ENCODE measurements around the gene TIMM10B. TPM values are rescaled to one million over a fixed set of nuclear protein-coding genes. Genes with fewer than 3 reads are reported as not detected.

TIMM10B gene
- total and polyA plus RNA-seq, 2 donors (not counting 1 experiment from before 2014, with no cell fraction given): 42.9 to 62.1 TPM

DNA sequence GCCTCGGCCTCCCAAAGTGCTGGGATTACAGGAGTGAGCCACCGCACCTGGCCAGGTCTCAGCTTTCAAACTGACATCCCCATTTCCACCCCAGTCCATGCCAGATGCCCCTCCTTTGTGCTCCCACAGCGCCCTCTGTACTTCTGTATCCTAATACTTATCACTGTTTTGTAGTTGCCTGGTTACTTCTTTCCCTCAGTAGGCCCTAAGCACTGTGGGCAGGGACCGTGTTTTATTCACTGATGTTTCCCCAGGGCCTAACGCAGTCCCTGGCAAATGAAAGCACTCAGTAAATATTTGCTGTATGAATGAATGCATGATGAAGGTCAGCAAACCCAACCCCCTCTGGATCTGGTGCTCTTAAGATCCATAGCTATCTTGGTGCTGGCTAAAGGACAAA lies 5.4 kb upstream of the TIMM10B start:
- TF ChIP-seq CTCF (IDR thresholded peaks at IDR 0.05): no peak
- TF ChIP-seq EZH2 (IDR thresholded peaks at IDR 0.05; ENCODE audit: borderline replicate concordance, insufficient read depth, low read depth, low read length, poor library complexity, severe bottlenecking): no peak
- Histone ChIP-seq H4K20me1 (ENCODE audit: control insufficient read depth, insufficient read depth, low read length, poor library complexity, severe bottlenecking) (no peaks in the 10 kb centered on the region), H3K4me2 (replicated peaks; ENCODE audit: low read depth, low read length, poor library complexity, severe bottlenecking) (no peak overlapping the region), H3K27me3 (replicated peaks in 1 of 4; ENCODE audit: control extremely low read depth in 1 of 4, control insufficient read depth in 3 of 4, insufficient read depth in 4 of 4, low read length in 3 of 4) (no peaks in the 10 kb centered on the region), H2AFZ (ENCODE audit: insufficient read depth, low read depth, low read length, poor library complexity, severe bottlenecking) (no peak overlapping the region), H3K4me3 (ENCODE audit: control extremely low read depth in 1 of 5, extremely low read depth in 1 of 5, insufficient read depth in 1 of 5, low read depth in 2 of 5, low read length in 4 of 5) (no peak overlapping the region), H3K4me1 (ENCODE audit: control insufficient read depth in 2 of 2, insufficient read depth in 2 of 2, low read length in 2 of 2) (peaks cover 14 to 26% of the 10 kb centered on the region in 2 donors), H3K27ac (ENCODE audit: low read length in 2 of 2) (peak overlapping the region in 1 of 2 donors; percentile 34), H3K79me2 (ENCODE audit: control insufficient read depth, insufficient read depth, low read length) (peaks cover 14% of the 10 kb centered on the region), H3K9ac (ENCODE audit: low read length) (no peak overlapping the region), H3K36me3 (replicated peaks in 1 of 2; ENCODE audit: control extremely low read depth in 1 of 2, control insufficient read depth in 1 of 2, extremely low read depth in 1 of 2, insufficient read depth in 2 of 2, low read length in 1 of 2) (peaks cover 0 to 17% of the 10 kb centered on the region in 2 experiments), H3K9me3 (ENCODE audit: control extremely low read depth in 1 of 3, control insufficient read depth in 2 of 3, insufficient read depth in 1 of 3, low read length in 2 of 3) (no peaks in the 10 kb centered on the region)
- Mint-ChIP-seq H3K4me3 (no peak overlapping the region), H3K27me3 (no peaks in the 10 kb centered on the region), H3K4me1 (peaks cover 36% of the 10 kb centered on the region), H3K9me3 (ENCODE audit: insufficient read depth) (no peaks in the 10 kb centered on the region), H3K27ac (no peak overlapping the region)
- ChIA-PET CTCF (interaction anchor here (1.4 to 1.5 kb wide), 2 partner anchors 9 to 97 kb away, joined by 3 to 6 read pairs; no protein-coding TSS in a partner anchor), POLR2A (no interaction called here)
- DNase-seq (no peak), ATAC-seq (ENCODE audit: low read depth) (no peak)
- intact Hi-C loops (cut with micrococcal nuclease): no loop called here
- whole genome bisulfite sequencing (ENCODE audit: insufficient coverage): 100% methylated on average over 2 of the region's 5 CpGs

GRCh38 chr11:6476571-6476970 lies 4.7 kb upstream of the TIMM10B start:
- Histone ChIP-seq H3K4me1 (ENCODE audit: control insufficient read depth in 2 of 2, insufficient read depth in 2 of 2, low read length in 2 of 2) (peaks cover 14 to 28% of the 10 kb centered on the region in 2 donors), H3K27me3 (replicated peaks in 1 of 4; ENCODE audit: control extremely low read depth in 1 of 4, control insufficient read depth in 3 of 4, insufficient read depth in 4 of 4, low read length in 3 of 4) (no peaks in the 10 kb centered on the region), H3K9me3 (ENCODE audit: control extremely low read depth in 1 of 3, control insufficient read depth in 2 of 3, insufficient read depth in 1 of 3, low read length in 2 of 3) (no peaks in the 10 kb centered on the region), H3K79me2 (ENCODE audit: control insufficient read depth, insufficient read depth, low read length) (peaks cover 16% of the 10 kb centered on the region), H4K20me1 (ENCODE audit: control insufficient read depth, insufficient read depth, low read length, poor library complexity, severe bottlenecking) (no peaks in the 10 kb centered on the region), H3K27ac (ENCODE audit: low read length in 2 of 2) (no peak overlapping the region), H3K36me3 (replicated peaks in 1 of 2; ENCODE audit: control extremely low read depth in 1 of 2, control insufficient read depth in 1 of 2, extremely low read depth in 1 of 2, insufficient read depth in 2 of 2, low read length in 1 of 2) (peaks cover 0 to 17% of the 10 kb centered on the region in 2 experiments), H3K9ac (ENCODE audit: low read length) (no peak overlapping the region), H3K4me3 (ENCODE audit: control extremely low read depth in 1 of 5, extremely low read depth in 1 of 5, insufficient read depth in 1 of 5, low read depth in 2 of 5, low read length in 4 of 5) (no peak overlapping the region), H3K4me2 (replicated peaks; ENCODE audit: low read depth, low read length, poor library complexity, severe bottlenecking) (no peak overlapping the region), H2AFZ (ENCODE audit: insufficient read depth, low read depth, low read length, poor library complexity, severe bottlenecking) (no peak overlapping the region)
- Mint-ChIP-seq H3K27ac (no peak overlapping the region), H3K9me3 (ENCODE audit: insufficient read depth) (no peaks in the 10 kb centered on the region), H3K4me1 (peaks cover 40% of the 10 kb centered on the region), H3K4me3 (no peak overlapping the region), H3K27me3 (no peaks in the 10 kb centered on the region)
- CTCF ChIA-PET: interaction anchor here (0.9 to 1.5 kb wide), 2 partner anchors 9 to 33 kb away, joined by 3 read pairs; no protein-coding TSS in a partner anchor
- 100% methylated on average over 4 of the region's 4 CpGs for WGBS (ENCODE audit: insufficient coverage)
- POLR2A ChIA-PET: no interaction called here
- intact Hi-C loops (cut with micrococcal nuclease): no loop called here
- ATAC-seq (ENCODE audit: low read depth): no peak
- no peak for DNase-seq
- TF ChIP-seq CTCF (IDR thresholded peaks at IDR 0.05) (no peak), EZH2 (IDR thresholded peaks at IDR 0.05; ENCODE audit: borderline replicate concordance, insufficient read depth, low read depth, low read length, poor library complexity, severe bottlenecking) (no peak)

All from B cell (primary cell).